Activated CD4-positive, alpha-beta T cell treated with anti-CD3 and anti-CD28 coated beads for 4 hours (primary cell): ENCODE measurements around the gene ABI3.

Source experiments
- DNase-seq, 2 donors: peaks; one replicate each; pipeline ENCODE4 v3.0.0-alpha.2; 2020

Gene ABI3

DNA sequence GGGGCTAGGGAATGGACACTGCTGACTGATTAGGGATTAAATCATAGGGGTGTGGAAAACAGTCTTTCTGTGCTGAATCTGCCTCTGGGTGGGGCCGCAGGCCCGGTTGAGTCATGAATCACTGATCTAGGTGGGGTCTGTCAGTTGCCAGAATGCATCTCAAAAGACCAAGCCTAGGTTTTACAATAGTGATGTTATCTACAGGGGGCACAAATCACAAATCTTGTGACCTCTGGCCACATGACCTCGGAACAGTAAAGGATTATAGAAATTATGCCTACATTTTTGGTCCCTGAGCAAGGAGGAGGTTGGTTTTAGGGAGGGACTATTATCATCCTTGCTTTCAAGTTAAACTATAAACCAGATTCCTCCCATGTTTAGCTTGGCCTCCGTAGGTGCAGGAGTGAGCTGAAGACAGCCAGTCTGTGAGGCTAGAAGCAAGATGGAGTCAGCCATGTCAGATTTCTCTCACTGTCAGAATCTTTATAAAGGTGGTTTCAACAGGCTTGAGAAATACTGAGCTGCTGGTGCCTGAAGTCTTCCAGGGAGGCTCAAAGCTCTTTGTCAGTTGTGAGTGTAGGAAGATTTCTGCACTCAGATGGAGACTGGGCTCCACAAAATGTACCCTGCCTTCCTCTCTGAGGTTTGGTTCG, 13.0 kb upstream of the ABI3 start:
- DNase-seq = no peak

DNA sequence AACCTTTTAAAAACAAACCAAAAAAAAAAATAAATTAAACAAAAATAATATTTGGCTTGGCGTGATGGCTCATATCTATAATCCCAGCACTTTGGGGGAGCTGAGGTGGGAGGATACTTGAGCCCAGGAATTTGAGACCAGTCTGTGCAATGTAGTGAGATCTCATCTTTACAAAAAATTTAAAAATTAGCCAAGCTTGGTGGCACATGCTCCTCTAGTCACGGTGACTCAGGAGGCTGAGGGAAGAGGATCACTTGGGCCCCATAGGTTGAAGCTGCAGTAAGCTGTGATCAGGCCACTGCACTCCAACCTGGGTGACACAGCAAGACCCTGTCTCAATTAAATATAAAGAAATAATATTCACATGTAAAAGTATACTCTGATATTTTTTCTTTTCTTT, 12.3 kb upstream of the ABI3 start:
- DNase-seq = no peak

DNA sequence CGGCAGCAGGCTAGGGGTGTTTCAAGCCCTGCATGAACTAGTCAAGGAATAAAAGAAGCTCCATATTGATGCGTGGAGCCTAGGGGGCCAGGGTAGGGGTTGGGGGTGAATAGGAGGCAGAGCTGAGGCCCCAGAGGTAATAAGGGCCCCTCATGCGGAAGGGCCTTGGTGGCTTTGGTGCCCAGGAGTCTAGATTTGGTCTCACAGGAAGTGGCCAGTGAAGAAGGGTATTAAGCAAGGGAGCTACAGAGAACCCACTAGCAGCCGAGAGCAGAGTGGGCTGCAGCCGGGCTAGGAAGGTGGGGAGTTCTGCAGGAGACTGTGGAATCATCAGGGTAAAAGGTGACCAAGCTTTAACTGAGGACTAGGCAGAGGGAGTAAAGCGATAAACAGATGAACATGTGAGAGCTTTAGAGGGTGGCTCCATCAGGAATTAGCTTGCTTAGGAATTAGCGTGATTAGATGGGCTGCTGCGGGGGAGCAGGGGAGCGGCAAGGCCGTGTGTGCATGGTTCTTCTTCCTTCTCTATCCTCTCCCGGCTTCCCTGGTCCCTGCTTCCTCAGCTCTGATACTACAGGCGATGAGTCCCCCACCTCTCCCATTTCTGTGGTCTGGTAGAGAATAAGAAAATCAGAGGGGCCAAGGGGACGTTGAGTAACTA, 10.0 kb upstream of the ABI3 start:
- no peak for DNase-seq

DNA sequence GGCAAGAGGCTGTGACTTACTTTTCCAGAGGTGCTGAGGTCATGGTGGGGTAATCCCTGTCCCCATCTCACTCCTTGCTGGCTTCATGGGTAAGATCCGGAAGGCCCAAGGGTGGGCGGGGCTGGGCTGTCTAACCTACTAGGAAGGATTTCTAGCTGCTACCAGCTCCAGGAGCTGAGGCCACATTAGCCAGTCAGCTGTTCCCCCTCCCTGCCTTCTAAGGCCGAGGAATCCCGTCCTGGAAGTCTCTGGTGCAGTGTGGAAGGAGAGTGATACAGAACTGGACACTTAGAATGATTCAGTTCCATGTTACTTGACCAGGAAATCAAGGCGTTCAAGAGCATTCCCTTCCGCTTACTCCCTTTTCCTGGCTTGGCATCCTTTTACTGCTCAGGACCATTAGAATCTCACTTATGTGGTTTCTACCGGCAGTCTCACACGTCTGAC, 9.0 kb upstream of the ABI3 start:
- DNase-seq = no peak

DNA sequence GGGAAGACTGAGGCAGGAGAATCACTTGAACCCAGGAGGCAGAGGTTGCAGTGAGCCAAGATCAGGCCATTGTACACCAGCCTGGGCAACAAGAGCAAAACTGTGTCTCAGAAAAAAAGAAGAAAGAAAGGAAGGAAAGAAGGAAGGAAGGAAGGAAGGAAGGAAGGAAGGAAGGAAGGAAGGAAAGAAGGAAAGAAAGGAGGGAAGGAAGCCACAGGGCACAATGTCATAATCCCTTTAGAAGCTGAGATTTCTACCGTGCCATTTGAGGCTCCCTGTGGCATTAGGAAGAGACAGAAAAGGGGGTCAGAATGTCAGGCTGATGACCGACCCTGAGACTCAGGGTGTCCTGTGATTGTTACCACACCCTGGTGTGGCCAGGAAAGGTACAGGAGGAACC, 6.7 kb upstream of the ABI3 start:
- no peak for DNase-seq

DNA sequence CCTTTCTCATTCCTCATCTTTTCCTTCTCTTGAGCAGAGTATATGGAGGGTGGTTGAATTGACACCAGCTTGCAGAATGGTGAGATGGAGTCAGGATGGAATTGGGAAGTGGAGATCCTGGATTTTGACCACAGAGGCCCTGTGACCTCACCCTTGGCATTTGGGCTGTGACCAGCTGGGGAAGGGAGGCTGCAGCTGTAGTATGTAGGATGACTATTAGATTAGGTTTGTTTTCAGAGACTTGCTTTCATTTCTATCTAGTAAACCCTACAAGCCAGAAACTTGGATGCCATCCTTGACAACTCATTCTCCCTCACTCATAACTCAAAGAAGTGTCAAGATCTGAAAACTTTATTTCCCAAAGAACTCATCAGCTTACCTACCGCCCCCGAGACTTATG, 6.0 kb upstream of the ABI3 start:
- DNase-seq = no peak

DNA sequence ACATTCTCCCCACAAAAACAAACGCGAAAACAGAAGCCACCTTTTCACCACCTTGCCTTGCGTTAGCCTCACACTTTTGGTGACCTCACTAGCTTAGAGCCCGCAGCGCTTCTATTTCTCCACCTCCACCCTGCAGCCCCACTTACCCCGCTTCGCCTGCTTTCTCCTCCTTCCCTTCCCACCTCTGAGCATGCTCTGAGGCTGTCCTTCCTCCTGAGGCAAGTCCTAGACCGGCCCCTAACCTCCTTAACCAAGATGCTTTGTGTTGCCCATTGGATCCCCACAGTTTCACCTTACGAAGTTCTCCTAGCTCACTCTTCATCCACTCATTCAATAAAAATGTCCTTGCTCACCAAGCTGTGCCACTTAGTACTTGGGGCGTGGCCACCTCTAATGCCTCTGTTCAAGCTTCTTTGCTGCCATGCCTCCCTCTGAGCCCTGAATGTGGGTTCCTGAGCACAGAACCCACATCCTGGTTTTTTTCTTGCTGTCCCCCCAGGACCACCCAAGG, 1.4 kb upstream of the ABI3 start:
- no peak for DNase-seq

DNA sequence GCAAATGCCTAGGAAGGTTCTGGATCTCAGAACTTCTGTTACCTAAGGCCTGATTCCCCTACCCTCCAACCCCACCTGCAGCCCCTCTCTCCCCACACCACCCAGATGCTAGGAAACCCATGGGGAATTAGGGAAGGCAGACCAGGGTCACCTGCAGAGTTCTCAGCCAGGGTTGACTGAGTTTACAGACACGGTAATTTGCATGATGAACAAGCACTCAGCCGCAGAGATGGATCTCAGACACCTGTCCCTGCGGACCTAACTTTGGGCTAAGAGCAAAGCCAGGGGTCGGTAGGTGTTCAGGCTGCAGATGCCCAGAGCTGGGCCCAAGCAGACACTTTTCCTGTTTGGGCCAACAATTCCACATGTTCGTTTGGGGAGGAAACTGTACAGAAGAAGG, 2.9 kb downstream of the ABI3 start:
- DNase-seq = no peak

DNA sequence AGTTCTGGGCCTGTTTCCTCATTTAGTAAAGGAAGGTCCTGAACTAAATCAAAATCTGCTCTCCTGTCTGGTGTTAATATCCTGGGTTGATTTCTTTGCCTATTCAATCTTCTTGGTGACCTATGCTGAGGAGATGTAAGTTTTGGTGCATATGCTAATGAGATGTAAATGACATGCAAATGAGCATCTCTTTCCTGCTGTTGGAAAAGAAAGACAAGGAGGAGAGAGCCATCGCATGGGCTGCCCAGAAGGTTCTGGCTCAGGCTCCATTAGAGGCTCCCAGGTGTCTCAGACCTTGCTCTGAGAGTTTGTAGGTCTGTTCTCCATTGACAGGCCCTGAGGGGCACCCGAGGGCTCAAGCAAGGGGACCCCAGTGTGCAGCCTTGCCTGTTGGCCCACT, 3.3 kb downstream of the ABI3 start:
- DNase-seq = no peak

DNA sequence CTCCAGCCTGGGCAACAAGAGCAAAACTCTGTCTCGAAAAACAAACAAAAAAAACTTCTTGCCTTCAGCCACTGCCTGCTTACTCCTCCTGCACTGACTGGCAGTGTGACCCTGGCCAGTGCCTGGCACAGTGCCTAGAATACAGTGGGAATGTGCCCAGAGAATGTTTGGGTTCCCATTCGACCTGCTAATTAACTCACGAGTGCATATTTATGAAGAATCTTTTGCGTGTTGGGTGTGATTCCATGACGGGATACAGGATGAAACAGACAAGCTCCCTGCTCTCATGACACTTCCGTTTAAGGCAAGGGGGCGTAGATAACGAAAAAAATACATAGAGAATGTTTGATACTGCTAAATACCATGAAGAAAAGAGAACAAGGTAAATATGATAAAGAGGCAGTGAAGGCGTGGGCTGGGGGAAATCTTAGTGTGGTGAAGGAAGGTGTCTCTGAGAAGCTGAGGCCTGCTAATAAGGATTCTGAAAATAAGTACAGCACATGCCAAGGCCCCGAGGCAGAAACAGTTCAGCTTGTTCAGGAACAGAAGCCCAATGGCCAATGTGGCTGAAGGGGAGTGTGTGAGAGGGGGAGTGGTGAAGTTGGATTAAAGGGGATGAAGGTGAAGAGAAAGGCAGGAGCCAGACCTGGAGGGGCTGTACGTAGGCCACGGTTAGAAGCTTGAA, 4.3 kb downstream of the ABI3 start:
- DNase-seq = no peak

DNA sequence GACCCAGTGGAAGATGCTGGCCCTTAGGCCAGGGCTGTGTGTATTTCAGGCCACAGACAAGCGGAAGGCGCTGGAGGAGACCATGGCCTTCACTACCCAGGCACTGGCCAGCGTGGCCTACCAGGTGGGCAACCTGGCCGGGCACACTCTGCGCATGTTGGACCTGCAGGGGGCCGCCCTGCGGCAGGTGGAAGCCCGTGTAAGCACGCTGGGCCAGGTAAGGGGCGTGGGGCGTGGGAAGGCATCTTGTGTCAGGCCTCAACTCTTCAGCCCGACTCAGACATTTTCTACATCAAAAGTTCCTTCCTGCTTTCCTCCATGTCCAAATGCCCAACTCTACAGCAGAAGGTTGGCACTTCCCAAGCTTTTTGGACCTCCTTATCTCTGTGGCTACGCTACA, 6.0 kb downstream of the ABI3 start:
- DNase-seq = no peak

DNA sequence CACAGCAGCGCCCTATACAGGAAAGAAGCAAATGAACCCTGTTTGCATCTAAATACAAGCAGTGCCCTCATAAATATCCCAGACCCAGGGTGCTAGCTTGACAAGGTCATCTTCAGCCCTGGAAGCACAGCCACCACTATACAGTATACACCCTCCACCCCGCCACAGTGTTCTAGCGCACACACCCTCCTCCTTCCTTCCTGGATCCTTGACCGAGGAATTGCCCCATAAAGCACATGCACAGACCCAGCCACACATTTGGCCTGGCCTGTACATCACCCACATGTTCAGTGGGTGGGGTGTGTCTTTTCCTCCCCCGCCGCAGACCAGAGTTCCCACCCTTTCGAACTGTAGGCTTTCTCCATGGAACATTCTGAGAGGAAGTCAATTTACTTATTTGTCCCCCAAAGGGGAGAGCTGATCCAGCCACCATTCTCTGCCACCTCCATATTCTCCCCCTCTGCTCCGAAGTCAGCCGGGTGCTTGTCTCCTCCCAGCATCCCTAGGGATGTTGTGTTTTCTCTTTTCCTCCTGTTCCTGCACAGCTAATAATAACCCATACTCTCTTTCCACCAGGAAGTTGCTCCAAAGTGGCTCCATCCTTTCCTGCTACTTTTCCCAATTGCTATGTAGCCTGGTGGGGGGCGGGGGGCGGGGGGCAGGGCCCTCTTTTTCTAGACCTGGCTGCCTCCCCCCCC, 6.6 kb downstream of the ABI3 start:
- DNase-seq = no peak

DNA sequence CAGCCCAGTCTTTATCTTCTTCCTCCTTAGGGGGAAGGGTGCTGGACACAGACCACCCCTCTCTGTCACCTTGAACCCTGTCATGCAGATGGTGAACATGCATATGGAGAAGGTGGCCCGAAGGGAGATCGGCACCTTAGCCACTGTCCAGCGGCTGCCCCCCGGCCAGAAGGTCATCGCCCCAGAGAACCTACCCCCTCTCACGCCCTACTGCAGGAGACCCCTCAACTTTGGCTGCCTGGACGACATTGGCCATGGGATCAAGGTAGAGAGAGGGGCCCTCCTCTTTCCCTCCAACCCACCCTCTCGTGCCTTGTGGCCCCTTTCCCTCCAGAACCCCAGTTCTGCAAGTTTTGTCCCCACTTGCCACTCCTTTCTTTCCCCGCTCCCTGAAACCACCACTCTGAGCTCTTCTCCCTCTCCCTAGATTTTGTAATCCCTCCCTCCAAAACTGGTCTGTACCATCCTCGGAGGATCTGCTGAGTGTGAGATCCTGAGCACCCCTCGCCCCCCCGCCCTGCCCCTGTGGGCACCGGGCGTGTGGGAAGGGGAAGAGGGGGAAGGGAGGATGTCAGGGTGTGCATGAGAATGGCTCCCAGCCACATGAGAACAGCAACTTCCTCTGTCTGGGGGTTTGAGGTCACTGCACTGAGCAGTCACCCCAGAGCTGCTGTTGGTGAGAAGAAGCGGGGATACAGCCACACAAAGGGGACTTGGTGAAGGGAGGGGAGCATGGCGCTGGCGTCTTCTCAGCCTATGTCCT, 7.3 kb downstream of the ABI3 start:
- DNase-seq = peak; percentile 55 to 58

DNA sequence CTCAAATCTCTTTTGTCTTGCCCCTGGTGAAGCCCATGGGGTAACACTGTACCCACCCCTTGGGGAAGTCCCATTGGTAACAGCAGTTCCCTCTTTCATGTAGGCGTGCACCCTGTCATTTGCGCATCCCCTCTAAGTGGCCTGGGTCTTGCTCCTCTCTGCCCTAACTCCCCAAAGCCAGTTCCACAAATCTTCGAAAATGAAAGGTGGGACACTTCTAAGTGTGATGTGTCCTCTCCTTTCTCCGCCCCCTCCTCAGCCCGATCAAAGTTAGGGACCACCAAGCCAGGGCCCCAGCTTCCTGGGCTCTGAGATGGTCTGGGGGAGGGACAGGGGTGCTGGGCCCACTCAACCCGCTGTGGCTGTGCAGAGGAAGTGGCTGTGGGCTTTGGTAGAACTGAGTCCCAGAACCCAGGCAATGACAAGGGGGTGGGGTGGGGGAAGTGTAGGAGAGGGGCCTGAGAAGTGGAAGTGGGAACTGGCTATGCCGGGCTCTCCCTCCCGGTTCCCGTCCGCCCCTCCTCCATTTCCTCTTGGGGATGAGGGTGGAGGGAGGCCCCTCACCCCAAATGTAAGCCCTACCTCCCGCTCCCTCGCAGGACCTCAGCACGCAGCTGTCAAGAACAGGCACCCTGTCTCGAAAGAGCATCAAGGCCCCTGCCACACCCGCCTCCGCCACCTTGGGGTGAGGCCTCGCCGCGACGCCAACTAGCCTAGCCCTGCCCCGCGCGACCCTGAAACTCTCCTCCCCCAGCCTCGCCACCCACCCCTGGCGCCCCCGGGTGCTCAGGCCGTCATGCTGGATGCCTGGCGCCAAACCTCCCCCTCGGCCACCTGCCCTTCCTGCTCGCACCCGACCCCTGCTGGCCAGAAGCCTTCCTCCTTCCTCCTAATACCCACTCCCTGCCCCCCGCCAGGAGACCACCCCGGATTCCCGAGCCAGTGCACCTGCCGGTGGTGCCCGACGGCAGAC, 8.7 kb downstream of the ABI3 start:
- peak; percentile 21 to 32 for DNase-seq

DNA sequence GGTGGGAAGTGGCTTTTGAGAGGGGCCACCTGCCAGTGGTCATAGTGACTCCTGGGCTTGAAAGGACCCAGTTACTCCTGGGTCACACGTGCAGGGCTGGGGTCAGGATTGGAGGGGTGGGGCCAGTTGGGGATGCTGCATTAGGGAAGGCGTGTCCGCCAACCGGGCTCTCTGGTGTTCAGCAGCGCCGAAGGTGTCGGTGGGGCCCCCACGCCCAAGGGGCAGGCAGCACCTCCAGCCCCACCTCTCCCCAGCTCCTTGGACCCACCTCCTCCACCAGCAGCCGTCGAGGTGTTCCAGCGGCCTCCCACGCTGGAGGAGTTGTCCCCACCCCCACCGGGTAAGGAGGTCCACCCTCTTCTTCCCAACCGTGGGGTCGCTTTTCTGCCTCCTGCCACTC, 9.5 kb downstream of the ABI3 start:
- DNase-seq = no peak

DNA sequence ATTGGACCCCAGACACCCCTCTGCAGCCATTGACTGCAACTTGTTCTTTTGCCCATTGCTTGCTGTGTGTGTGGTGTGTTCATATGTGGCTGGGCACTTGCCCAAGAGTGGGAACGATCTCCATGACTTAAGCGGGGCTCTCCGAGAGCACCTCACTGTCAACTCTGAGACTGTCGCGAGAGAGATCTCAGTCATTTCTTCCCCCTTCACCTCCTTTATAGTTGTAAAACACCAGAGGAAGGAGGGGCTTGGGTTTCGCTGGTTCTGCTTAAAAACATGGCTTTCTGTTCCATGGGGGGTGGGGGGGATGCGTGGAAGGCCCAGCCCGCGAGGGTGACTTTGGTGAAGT, 12.6 kb downstream of the ABI3 start:
- no peak for DNase-seq

DNA sequence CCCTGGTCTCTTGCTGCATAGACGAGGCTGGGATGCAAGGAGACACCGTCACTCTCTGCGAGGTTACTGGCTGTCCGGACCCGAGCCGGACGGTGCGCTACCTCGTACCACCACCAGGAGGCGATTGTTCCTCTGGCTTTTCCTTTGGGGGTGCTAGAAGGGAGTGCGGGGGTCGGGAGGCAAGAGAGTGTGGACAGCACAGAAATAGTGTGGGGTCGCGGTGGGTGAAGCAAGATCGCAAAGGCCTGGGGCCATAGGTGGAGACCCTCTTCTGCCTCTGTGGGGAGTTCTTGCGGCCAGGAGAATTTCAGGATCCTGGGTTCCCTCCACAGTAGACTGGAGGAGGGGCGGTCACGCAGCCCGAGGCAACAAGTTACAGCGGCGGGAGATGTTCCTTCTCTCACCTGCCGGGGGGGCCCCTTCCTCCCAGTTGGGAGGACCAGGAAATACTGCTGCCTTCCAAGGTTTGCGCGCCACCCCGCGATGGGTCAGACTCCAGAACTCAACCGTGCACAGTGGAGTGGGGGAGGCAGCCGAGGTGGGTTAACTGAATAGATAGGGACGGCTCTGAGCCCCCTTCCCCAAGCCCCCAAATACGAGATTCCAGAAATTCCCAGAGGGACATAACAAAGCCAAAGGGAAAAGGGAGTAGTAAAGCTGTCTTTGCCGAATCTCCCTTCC, 13.2 kb downstream of the ABI3 start:
- peak; percentile 49 to 73 for DNase-seq

DNA sequence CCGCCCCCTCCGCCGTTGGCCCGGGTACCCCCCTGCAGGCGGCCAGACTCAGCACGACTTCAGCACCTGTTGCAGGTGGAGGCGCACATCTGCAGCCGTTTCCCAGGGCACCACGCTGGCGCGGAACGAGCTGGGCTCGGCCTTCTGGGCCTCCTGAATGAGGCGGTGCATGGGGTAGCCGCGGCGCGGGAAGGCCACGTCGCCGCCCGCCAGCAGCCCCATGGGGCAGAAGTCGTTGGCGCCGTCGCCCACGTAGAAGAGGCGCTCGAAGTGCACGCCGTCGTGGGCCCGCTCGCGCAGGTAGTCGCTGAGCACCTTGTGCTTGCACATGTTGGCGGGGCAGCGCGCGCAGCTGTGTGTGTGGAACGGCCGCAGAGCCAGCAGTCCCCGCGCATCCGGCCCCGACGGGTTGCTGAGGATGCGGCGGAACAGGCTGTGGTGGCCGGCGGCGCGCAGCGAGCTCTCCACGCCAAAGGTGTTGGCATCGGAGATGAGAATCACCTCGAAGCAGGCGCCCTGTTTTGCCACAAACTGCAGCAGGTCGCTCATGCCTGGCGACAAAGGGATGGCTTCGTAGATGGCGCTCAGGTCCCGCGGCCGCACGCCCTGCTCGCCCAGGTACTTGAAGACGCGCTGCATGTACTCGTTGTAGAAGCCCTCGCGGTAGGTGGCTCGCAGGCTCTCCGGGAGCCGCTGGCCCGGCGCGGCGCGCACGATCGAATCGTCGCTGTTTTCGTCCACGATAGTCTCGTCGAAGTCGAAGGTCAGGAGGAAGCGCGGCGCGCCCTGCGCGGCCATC, 13.9 kb downstream of the ABI3 start:
- peak; percentile 32 to 50 for DNase-seq

DNA sequence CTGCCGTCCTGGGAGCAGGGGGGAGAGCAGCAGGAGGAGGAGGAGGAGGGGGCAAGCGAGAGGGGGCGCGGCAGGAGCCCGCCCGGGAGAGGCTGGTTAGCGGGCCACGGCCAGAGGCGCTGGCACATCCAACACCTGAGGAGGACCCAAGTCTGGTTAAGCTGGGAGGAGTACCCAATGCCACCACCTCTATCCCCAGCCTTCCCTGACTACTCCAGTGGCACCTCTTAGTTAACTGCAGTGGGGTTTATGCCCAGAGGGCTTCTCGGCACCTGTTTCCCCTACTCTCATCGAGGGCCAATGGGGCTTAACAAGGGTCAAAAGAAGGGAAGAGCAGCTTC, 14.5 kb downstream of the ABI3 start:
- DNase-seq = no peak

DNA sequence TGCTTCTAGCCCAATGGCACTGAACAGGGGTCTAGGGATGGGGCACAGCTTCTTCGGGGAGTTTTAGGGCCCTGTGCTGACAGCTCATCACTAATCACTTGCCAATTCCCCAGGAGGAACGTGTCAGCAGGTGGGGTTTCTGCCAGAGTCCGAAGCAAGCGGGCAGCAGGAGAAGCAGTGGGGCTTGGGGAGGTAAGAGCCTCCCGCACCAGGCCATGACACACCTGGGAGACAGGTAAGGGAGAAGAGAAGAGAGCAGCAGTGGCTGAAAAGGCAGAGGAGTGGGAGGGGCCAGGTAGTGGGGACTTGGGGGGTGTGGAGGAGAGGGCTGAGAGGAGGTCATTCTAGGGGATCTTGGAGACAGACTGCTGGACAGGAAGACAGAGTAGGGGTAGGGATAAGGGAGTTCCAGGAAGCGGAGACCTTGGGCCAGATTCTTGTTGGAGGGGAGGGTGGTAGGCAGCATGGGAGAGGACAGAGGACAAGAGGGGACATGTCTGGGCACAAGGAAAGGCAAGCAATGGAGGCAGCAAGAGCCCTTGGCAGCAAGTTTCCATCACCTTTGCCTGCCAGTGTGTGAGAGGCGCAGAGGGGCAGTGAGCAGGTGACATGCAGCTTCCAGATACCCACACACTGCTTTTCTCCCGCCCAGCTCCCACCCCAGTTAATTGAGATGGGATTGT, 15.2 kb downstream of the ABI3 start:
- no peak for DNase-seq
